ENCODE measurements around the gene FAM110A. TPM values are rescaled to one million over a fixed set of nuclear protein-coding genes. Genes with fewer than 3 reads are reported as not detected.

Gene FAM110A
- total RNA-seq, 1 experiment from 2014 or later = 11.7 TPM

- intact Hi-C loops (cut with micrococcal nuclease; ENCODE audit: unreplicated experiment) = no loop called here
- Histone ChIP-seq H3K27me3 (replicated peaks; ENCODE audit: insufficient read depth, low read depth, low read length, poor library complexity) (no peaks in the 10 kb centered on the region), H3K36me3 (ENCODE audit: insufficient read depth, low read length, poor library complexity, severe bottlenecking) (no peaks in the 10 kb centered on the region), H3K9me3 (ENCODE audit: low read depth, low read length, poor library complexity, severe bottlenecking) (no peaks in the 10 kb centered on the region), H3K4me3 (ENCODE audit: low read depth, low read length, poor library complexity, severe bottlenecking) (no peak overlapping the region), H3K4me1 (ENCODE audit: insufficient read depth, low read length, poor library complexity, severe bottlenecking) (peaks cover 6% of the 10 kb centered on the region), H3K27ac (ENCODE audit: low read depth, low read length, poor library complexity, severe bottlenecking) (no peak overlapping the region)
- TF ChIP-seq CTCF (conservative IDR thresholded peaks at IDR 0.05; ENCODE audit: low read depth, low read length) (no peak), EZH2 (IDR thresholded peaks at IDR 0.05; ENCODE audit: borderline replicate concordance, low read depth, low read length, poor library complexity, severe bottlenecking) (no peak)
- no peak for DNase-seq (ENCODE audit: low spot score)
- POLR2A ChIA-PET (ENCODE audit: low non-redundant PET) = no interaction called here
- CTCF ChIA-PET = interaction anchor here (0.7 kb wide), 1 partner anchor 358 kb away, joined by 4 read pairs; no protein-coding TSS in a partner anchor
- no TSS peak for BruUV-seq (replicated peaks)
Measured at GRCh38 chr20:829551-829950, 4.0 kb upstream of the FAM110A start.

GRCh38 chr20:830011-830521 lies 3.4 kb upstream of the FAM110A start:
- intact Hi-C loops (cut with micrococcal nuclease; ENCODE audit: unreplicated experiment) = no loop called here
- no TSS peak for BruUV-seq (replicated peaks)
- CTCF ChIA-PET = interaction anchor here (0.6 to 0.7 kb wide), 2 partner anchors 194 to 357 kb away, joined by 3 to 4 read pairs; no protein-coding TSS in a partner anchor

GRCh38 chr20:831251-831650 lies 2.3 kb upstream of the FAM110A start:
- ChIA-PET POLR2A (ENCODE audit: low non-redundant PET) (no interaction called here), CTCF (interaction anchor here (0.6 kb wide), 1 partner anchor 185 kb away, joined by 12 read pairs; no protein-coding TSS in a partner anchor)
- no peaks in the 10 kb centered on the region for H3K36me3 ChIP-seq (ENCODE audit: insufficient read depth, low read length, poor library complexity, severe bottlenecking)
- H3K27ac ChIP-seq (ENCODE audit: low read depth, low read length, poor library complexity, severe bottlenecking) = no peak overlapping the region
- peaks cover 15% of the 10 kb centered on the region for H3K4me1 ChIP-seq (ENCODE audit: insufficient read depth, low read length, poor library complexity, severe bottlenecking)
- no TSS peak for BruUV-seq (replicated peaks)
- TF ChIP-seq EZH2 (IDR thresholded peaks at IDR 0.05; ENCODE audit: borderline replicate concordance, low read depth, low read length, poor library complexity, severe bottlenecking) = no peak
- TF ChIP-seq CTCF (conservative IDR thresholded peaks at IDR 0.05; ENCODE audit: low read depth, low read length) = no peak
- DNase-seq (ENCODE audit: low spot score) = no peak
- no peak overlapping the region for H3K4me3 ChIP-seq (ENCODE audit: low read depth, low read length, poor library complexity, severe bottlenecking)
- H3K9me3 ChIP-seq (ENCODE audit: low read depth, low read length, poor library complexity, severe bottlenecking) = no peaks in the 10 kb centered on the region
- no peaks in the 10 kb centered on the region for H3K27me3 ChIP-seq (replicated peaks; ENCODE audit: insufficient read depth, low read depth, low read length, poor library complexity)
- intact Hi-C loops (cut with micrococcal nuclease; ENCODE audit: unreplicated experiment) = no loop called here

More at GRCh38 chr20:830011-830521, 3.4 kb upstream of the FAM110A start:
- POLR2A ChIA-PET (ENCODE audit: low non-redundant PET) = no interaction called here
- H3K27ac ChIP-seq (ENCODE audit: low read depth, low read length, poor library complexity, severe bottlenecking) = no peak overlapping the region
- TF ChIP-seq EZH2 (IDR thresholded peaks at IDR 0.05; ENCODE audit: borderline replicate concordance, low read depth, low read length, poor library complexity, severe bottlenecking) (no peak), CTCF (conservative IDR thresholded peaks at IDR 0.05; ENCODE audit: low read depth, low read length) (no peak)
- DNase-seq (ENCODE audit: low spot score) = no peak
- H3K36me3 ChIP-seq (ENCODE audit: insufficient read depth, low read length, poor library complexity, severe bottlenecking) = no peaks in the 10 kb centered on the region
- peaks cover 10% of the 10 kb centered on the region for H3K4me1 ChIP-seq (ENCODE audit: insufficient read depth, low read length, poor library complexity, severe bottlenecking)
- H3K9me3 ChIP-seq (ENCODE audit: low read depth, low read length, poor library complexity, severe bottlenecking) = no peaks in the 10 kb centered on the region
- no peak overlapping the region for H3K4me3 ChIP-seq (ENCODE audit: low read depth, low read length, poor library complexity, severe bottlenecking)
- no peaks in the 10 kb centered on the region for H3K27me3 ChIP-seq (replicated peaks; ENCODE audit: insufficient read depth, low read depth, low read length, poor library complexity)

All from A673 (cell line).